ENCODE results near the gene RIN1. TPM values are rescaled to one million over a fixed set of nuclear protein-coding genes. Genes with fewer than 3 reads are reported as not detected.
"Not testable (repeated sequence)": the region's sequence is repeated elsewhere in the genome, so short reads cannot be mapped to it uniquely, and the experiment has no call there.

Gene RIN1, protein sequence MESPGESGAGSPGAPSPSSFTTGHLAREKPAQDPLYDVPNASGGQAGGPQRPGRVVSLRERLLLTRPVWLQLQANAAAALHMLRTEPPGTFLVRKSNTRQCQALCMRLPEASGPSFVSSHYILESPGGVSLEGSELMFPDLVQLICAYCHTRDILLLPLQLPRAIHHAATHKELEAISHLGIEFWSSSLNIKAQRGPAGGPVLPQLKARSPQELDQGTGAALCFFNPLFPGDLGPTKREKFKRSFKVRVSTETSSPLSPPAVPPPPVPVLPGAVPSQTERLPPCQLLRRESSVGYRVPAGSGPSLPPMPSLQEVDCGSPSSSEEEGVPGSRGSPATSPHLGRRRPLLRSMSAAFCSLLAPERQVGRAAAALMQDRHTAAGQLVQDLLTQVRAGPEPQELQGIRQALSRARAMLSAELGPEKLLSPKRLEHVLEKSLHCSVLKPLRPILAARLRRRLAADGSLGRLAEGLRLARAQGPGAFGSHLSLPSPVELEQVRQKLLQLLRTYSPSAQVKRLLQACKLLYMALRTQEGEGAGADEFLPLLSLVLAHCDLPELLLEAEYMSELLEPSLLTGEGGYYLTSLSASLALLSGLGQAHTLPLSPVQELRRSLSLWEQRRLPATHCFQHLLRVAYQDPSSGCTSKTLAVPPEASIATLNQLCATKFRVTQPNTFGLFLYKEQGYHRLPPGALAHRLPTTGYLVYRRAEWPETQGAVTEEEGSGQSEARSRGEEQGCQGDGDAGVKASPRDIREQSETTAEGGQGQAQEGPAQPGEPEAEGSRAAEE
- total RNA-seq (2014; rRNA removed; shearing (Covaris generic)) (3.7 and 8.2 TPM in 2 replicates), polyA plus RNA-seq (2016; fragmentation: Nextera tagmentation; extraction: Ambion mirVana) (1.9 and 2.5 TPM in 2 replicates)
- long read RNA-seq, partial matches to known transcripts, result 0 of 2 reads
- long read RNA-seq, other reads (novel, unspliced or antisense), result 0 of 2 reads

DNA sequence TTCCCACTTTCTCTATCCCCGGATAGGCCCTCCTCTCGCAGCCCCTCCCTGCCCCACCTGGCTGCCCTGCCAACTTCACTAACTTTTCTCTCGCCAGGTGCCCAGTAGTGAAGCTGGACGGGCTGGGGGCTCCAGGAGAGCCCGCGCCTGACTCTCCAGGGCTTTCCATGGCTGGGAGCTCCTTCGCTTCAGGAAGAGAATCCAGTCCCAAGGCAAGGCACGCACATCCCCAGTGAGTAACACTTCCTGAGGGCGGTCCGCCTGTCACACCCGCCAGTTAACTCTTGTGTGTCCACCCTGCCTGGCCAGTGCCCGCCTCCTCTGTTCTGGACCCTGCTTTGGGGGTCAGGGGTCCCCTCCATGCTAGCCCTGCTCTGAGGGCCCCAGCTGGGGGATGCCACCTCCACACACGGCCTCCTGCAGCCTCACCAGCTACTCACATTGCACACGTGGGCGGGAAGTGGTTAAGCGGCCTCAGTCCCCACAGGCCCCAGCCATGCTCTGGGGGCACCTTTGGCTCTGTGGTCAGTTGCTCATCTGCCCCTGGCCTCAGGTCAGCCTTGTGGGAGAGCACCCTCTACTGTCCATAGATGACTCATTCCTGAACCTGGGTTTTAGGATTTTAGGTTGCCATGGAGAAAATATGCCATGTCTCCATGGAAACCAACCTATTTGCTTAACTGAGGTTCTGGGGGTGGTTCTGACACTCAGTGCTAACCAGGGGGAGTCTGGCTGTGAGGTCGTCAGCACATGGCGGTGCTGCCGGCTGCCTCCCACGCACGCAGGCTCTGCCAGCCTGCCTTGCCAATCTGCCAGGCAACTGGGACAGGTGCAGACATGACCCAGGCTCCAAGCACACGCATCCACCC is at the start of gene RIN1:
TSS of gene RIN1 (minus strand) at position 201 of the 869 bp plus-strand sequence. CDS start at position 169, 32 bp downstream.
- Mint-ChIP-seq H3K27ac (peak within 1 kb of the TSS; percentile 56; the same call in 1 of the 2 replicates), H3K4me1 (peaks cover 18% of the 10 kb centered on the region), H3K27me3 (ENCODE audit: insufficient read depth, low read depth, poor library complexity) (peaks cover 5% of the 10 kb centered on the region), H3K36me3 (ENCODE audit: low read depth) (peaks cover 11% of the 10 kb centered on the region), H3K4me3 (peak within 1 kb of the TSS; percentile 83), H3K9me3 (no peaks in the 10 kb centered on the region)
- ATAC-seq (peak; percentile 67), DNase-seq (ENCODE audit: low spot score) (peak; percentile 88)
- Histone ChIP-seq H2AFZ (no peak within 1 kb of the TSS), H3K9me2 (ENCODE audit: insufficient read depth) (no peaks in the 10 kb centered on the region), H3K4me3 (peak within 1 kb of the TSS; percentile 60), H3K27me3 (ENCODE audit: insufficient read depth) (no peaks in the 10 kb centered on the region), H3K4me2 (peak within 1 kb of the TSS; percentile 82), H3K27ac (ENCODE audit: low read depth) (peak within 1 kb of the TSS; percentile 76; the same call in 1 of the 2 replicates), H3K36me3 (ENCODE audit: insufficient read depth) (no peaks in the 10 kb centered on the region; the same call in 1 of the 2 replicates), H3F3A (replicated peaks; ENCODE audit: low read depth) (0 out of 2 replicates have a peak, but pooled peaks cover 6% of the 10 kb centered on the region), H3K79me2 (replicated peaks; ENCODE audit: insufficient read depth) (no peaks in the 10 kb centered on the region), H4K20me1 (replicated peaks; ENCODE audit: insufficient read depth) (no peaks in the 10 kb centered on the region; the same call in 1 of the 2 replicates), H3K4me1 (ENCODE audit: insufficient read depth) (peaks cover 16% of the 10 kb centered on the region; the same call in 1 of the 2 replicates)
- TF ChIP-seq, protein P1, sequence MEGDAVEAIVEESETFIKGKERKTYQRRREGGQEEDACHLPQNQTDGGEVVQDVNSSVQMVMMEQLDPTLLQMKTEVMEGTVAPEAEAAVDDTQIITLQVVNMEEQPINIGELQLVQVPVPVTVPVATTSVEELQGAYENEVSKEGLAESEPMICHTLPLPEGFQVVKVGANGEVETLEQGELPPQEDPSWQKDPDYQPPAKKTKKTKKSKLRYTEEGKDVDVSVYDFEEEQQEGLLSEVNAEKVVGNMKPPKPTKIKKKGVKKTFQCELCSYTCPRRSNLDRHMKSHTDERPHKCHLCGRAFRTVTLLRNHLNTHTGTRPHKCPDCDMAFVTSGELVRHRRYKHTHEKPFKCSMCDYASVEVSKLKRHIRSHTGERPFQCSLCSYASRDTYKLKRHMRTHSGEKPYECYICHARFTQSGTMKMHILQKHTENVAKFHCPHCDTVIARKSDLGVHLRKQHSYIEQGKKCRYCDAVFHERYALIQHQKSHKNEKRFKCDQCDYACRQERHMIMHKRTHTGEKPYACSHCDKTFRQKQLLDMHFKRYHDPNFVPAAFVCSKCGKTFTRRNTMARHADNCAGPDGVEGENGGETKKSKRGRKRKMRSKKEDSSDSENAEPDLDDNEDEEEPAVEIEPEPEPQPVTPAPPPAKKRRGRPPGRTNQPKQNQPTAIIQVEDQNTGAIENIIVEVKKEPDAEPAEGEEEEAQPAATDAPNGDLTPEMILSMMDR (conservative IDR thresholded peaks at IDR 0.05; ENCODE audit: low read depth in 2 of 2), result peak; percentile 62 to 87
- TF ChIP-seq POLR2AphosphoS5 (IDR thresholded peaks at IDR 0.05; ENCODE audit: low read depth), result peak; percentile 22; the same call in 1 of the 2 replicates
- no peak for TF ChIP-seq CREB1 (CRISPR knock-in tag; IDR thresholded peaks at IDR 0.05; ENCODE audit: low read depth)

DNA sequence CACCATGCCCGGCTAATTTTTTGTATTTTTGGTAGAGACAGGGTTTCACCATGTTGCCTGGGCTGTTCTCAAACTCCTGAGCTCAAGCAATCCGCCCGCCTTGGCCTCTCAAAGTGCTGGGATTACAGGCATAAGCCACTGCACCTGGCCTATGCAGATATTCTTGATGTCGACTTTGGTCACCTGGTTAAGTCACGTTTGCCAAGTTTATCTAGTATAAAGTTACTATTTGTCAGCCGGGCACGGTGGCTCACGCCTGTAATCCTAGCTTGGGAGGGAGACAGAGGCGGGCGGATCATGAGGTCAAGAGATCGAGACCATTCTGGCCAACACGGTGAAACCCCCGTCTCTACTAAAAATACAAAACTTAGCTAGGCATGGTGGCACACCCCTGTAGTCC is 48.1 kb upstream of the RIN1 start:
- not testable (repeated sequence) for H3K4me1 Mint-ChIP-seq; H3K4me1 ChIP-seq (ENCODE audit: insufficient read depth); H3K4me3 Mint-ChIP-seq; H4K20me1 ChIP-seq (replicated peaks; ENCODE audit: insufficient read depth); H3K9me3 Mint-ChIP-seq; H3K79me2 ChIP-seq (replicated peaks; ENCODE audit: insufficient read depth); H3K27ac Mint-ChIP-seq; H3K27me3 ChIP-seq (ENCODE audit: insufficient read depth); H3K36me3 Mint-ChIP-seq (ENCODE audit: low read depth); H3K36me3 ChIP-seq (ENCODE audit: insufficient read depth); H3K9me2 ChIP-seq (ENCODE audit: insufficient read depth); H3K4me3 ChIP-seq; H3K27me3 Mint-ChIP-seq (ENCODE audit: insufficient read depth, low read depth, poor library complexity); DNase-seq (ENCODE audit: low spot score); H2AFZ ChIP-seq; ATAC-seq; H3F3A ChIP-seq (replicated peaks; ENCODE audit: low read depth); H3K27ac ChIP-seq (ENCODE audit: low read depth); H3K4me2 ChIP-seq
